Stomach (tissue), 9 donors: ENCODE data around the gene ZSCAN2. TPM values are rescaled to one million over a fixed set of nuclear protein-coding genes. Genes with fewer than 3 reads are reported as not detected.
"Not testable (repeated sequence)": the region's sequence is repeated elsewhere in the genome, so short reads cannot be mapped to it uniquely, and the experiment has no call there.

Experiments
- DNase-seq, 2 donors: peaks; one replicate each; pipeline versions ENCODE4 v3.0.0 to v3.0.0-alpha.2; 2013 to 2019
- H3K27ac ChIP-seq, 5 donors: fragments of 200-600 bp in 4 of 5; sonication (generic) in 4 of 5; one replicate each; pipeline ENCODE4 v1.5.1; 2013 to 2019; ENCODE audit warnings: mild to moderate bottlenecking in 1 of 5, moderate library complexity in 1 of 5
- H3K27me3 ChIP-seq, 3 donors: fragments of 200-600 bp; sonication (generic); one replicate each; pipeline ENCODE4 v1.5.1; 2017 to 2019; ENCODE audit warnings: mixed run types in 1 of 3
- H3K36me3 ChIP-seq, 4 donors: fragments of 200-600 bp; sonication (generic); 1 replicate in 3 of 4; 2 replicates in 1 of 4; pipeline ENCODE4 v1.5.1; 2016 to 2019
- H3K4me1 ChIP-seq, 4 donors: fragments of 200-600 bp; sonication (generic); one replicate each; pipeline ENCODE4 v1.5.1; 2016 to 2019
- H3K4me3 ChIP-seq, 4 donors: fragments of 200-600 bp; sonication (generic) in 3 of 4; one replicate each; pipeline ENCODE4 v1.5.1; 2016 to 2019; ENCODE audit warnings: mild to moderate bottlenecking in 1 of 4
- H3K9me3 ChIP-seq, 4 donors: fragments of 200-600 bp; sonication (generic); one replicate each; pipeline ENCODE4 v1.5.1; 2016 to 2019
- EP300 ChIP-seq: sonication (generic); formaldehyde crosslinking; IDR thresholded peaks from one replicate; pipeline ENCODE4 v1.6.1; 2017; ENCODE audit warnings: antibody characterized with exemption
- POLR2A ChIP-seq, 4 donors: fragments of 450-650 bp; IDR thresholded peaks; one replicate each; pipeline ENCODE4 v1.6.1; 2016; ENCODE audit warnings: antibody characterized with exemption in 4 of 4, control low read depth in 2 of 4, mild to moderate bottlenecking in 1 of 4, moderate library complexity in 1 of 4
- POLR2AphosphoS5 ChIP-seq, 3 donors: sonication (generic); formaldehyde crosslinking; IDR thresholded peaks; one replicate each; pipeline ENCODE4 v1.6.1; 2016; ENCODE audit warnings: antibody characterized with exemption in 3 of 3
- WGBS, 5 donors: extraction: QIAGEN DNeasy Blood & Tissue Kit in 3 of 5; methylation state at CpG; one replicate each; pipeline versions ENCODE4 v1.1.5 to v1.1.7; 2013 to 2018; 5-methylcytosine and 5-hydroxymethylcytosine counted together
- intact Hi-C: fragments of 100-400 bp; cut with DNase I; formaldehyde crosslinking; loops from one replicate; pipeline ENCODE4 v1.15.1; 2023; ENCODE audit warnings: low total_unique reads
- polyA plus RNA-seq, 3 donors: library from polyadenylated mRNA; stranded (reverse); fragments of 200-250 nt; gene quantifications; one replicate each; pipeline ENCODE4 v1.2.3, GENCODE V29; 2013
- total RNA-seq, 5 donors: library from RNA; depleted of rRNA; stranded (reverse); fragments of >200 nt; gene quantifications; one replicate each; pipeline versions ENCODE4 v1.1.0 to v1.2.3, GENCODE V29; 2014 to 2016
- TF ChIP-seq, protein P1 (sequence below), 7 experiments: fragments of 450-650 bp in 4 of 7; fragments of 200-600 bp in 3 of 7; sonication (generic) in 3 of 7; IDR thresholded peaks; one replicate each; pipeline ENCODE4 v1.5.1; 2016 to 2019; ENCODE audit warnings: antibody characterized with exemption in 7 of 7, control low read depth in 2 of 7, mild to moderate bottlenecking in 1 of 7
- donor health status: healthy with polysubstance abuse.
- donor health status: Bipolar disorder and iron deficiency.
- donor health status: healthy.

Gene ZSCAN2
- total and polyA plus RNA-seq, 8 donors, result 1.2 to 28.1 (median 6.6) TPM

DNA sequence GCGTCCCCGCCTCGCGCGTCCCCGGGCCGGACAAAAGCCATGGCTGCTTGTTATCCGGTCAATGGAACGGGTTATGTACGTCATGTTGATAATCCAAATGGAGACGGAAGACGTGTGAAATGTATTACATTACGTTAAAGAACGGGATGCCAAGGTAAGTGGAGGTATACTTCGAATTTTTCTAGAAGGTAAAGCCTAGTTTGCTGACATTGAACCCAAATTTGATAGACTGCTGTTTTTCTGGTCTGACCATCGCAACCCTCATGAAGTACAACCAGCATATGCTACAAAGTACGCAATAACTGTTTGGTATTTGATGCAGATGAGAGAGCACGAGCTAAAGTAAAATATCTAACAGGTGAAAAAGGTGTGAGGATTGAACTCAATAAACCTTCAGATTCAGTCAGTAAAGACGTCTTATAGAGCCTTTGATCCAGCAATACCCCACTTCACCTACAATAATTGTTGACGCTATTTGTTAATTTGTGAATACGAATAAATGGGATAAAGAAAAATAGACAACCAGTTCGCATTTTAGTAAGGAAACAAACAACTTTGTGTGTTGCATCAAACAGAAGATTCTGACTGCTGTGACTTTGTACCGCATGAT, 33.5 kb downstream of the ZSCAN2 start:
- Histone ChIP-seq H3K36me3 (peaks cover 8 to 33% (median 27%) of the 10 kb centered on the region in 4 donors), H3K27ac (peak overlapping the region; percentile 88 to 94 (median 94)), H3K4me3 (peak overlapping the region; percentile 59 to 80 (median 70)), H3K27me3 (no peaks in the 10 kb centered on the region), H3K4me1 (peaks cover 21 to 55% (median 40%) of the 10 kb centered on the region in 4 donors), H3K9me3 (no peaks in the 10 kb centered on the region)
- intact Hi-C loops, result no loop called here
- WGBS, 5 donors, result 19 to 37% (median 22%) methylated on average over 17 to 23 of the region's 23 CpGs
- no peak for DNase-seq
- TF ChIP-seq, protein P1, sequence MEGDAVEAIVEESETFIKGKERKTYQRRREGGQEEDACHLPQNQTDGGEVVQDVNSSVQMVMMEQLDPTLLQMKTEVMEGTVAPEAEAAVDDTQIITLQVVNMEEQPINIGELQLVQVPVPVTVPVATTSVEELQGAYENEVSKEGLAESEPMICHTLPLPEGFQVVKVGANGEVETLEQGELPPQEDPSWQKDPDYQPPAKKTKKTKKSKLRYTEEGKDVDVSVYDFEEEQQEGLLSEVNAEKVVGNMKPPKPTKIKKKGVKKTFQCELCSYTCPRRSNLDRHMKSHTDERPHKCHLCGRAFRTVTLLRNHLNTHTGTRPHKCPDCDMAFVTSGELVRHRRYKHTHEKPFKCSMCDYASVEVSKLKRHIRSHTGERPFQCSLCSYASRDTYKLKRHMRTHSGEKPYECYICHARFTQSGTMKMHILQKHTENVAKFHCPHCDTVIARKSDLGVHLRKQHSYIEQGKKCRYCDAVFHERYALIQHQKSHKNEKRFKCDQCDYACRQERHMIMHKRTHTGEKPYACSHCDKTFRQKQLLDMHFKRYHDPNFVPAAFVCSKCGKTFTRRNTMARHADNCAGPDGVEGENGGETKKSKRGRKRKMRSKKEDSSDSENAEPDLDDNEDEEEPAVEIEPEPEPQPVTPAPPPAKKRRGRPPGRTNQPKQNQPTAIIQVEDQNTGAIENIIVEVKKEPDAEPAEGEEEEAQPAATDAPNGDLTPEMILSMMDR (IDR thresholded peaks at IDR 0.05), result no peak
- no peak for TF ChIP-seq POLR2AphosphoS5 (IDR thresholded peaks at IDR 0.05)
- no peak for TF ChIP-seq POLR2A (IDR thresholded peaks at IDR 0.05)
- no peak for TF ChIP-seq EP300

DNA sequence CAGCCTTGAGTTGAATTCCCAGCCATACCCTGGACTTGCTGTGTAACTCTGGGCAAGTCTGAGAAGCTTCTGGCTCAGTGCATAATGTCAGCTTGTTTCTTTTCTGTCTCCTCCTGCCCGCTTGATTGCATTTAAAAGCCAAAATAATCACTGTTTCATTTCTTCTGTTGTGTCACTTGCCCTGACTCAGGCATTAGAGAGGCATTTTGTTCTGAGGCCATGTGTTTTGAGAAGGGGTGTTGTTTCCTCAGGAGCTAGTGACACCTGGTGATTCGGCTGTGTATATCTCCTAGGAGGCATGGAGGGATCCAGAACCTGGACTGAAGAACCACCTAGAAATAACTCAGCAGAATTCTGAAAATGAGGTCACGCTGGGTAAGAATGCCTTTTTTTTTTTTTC, 37.3 kb downstream of the ZSCAN2 start:
- 57 to 65% (median 64%) methylated on average over 3 of the region's 3 CpGs for WGBS, 5 donors
- no peak overlapping the region for H3K4me3 ChIP-seq
- peaks cover 44 to 71% (median 65%) of the 10 kb centered on the region in 4 donors for H3K36me3 ChIP-seq
- peaks cover 6 to 28% (median 19%) of the 10 kb centered on the region in 4 donors for H3K4me1 ChIP-seq
- H3K9me3 ChIP-seq, result no peaks in the 10 kb centered on the region
- H3K27ac ChIP-seq, result no peak overlapping the region
- no peak for TF ChIP-seq POLR2A (IDR thresholded peaks at IDR 0.05)
- TF ChIP-seq EP300, result no peak
- TF ChIP-seq, protein P1 (IDR thresholded peaks at IDR 0.05), result peak in 1 of 7 experiments; percentile 35
- TF ChIP-seq POLR2AphosphoS5 (IDR thresholded peaks at IDR 0.05), result peak in 1 of 3 donors; percentile 7
- DNase-seq, result peak in 1 of 2 donors; percentile 46
- no peaks in the 10 kb centered on the region for H3K27me3 ChIP-seq
- intact Hi-C loops, result no loop called here

DNA sequence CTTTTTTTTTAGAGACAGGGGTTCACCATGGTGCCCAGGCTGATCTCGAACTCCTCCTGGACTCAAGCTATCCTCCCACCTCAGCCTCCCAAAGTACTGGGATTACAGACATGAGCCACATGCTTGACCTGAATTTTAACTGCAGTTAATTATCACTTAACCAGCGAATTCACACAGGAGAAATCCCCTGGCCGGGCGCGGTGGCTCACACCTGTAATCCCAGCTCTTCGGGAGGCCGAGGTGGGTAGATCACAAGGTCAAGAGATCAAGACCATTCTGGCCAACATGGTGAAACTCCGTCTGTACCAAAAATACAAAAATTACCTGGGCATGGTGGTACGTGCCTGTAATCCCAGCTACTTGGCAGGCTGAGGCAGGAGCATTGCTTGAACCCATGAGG, 41.1 kb downstream of the ZSCAN2 start:
- H3K9me3 ChIP-seq, H3K27me3 ChIP-seq, H3K4me1 ChIP-seq, H3K4me3 ChIP-seq, intact Hi-C loops, H3K27ac ChIP-seq, DNase-seq: not testable (repeated sequence)
- 90 to 95% (median 92%) methylated on average over 9 of the region's 9 CpGs for WGBS, 5 donors
- peaks cover 76 to 100% (median 99%) of the 10 kb centered on the region in 4 donors for H3K36me3 ChIP-seq

DNA sequence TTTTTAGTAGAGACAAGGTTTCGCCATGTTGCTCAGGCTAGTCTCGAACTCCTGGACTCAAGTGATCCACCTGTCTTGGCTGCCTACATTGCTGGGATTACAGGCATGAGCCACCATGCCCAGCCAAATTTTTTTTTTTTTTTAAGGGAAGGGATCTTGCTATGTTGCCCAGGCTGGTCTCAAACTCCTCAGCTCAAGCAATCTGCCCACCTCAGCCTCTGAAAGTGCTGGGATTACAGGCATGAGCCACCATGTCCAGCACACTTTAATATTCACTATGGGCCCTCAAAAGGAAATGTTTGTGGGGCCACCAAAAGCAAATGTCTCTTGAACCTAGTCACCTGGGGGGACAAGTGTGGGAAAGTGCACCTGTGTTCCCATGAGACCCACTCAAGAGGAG, 41.8 kb downstream of the ZSCAN2 start:
- DNase-seq, H3K9me3 ChIP-seq, H3K27ac ChIP-seq, H3K4me1 ChIP-seq, H3K4me3 ChIP-seq, H3K27me3 ChIP-seq, intact Hi-C loops: not testable (repeated sequence)
- peaks cover 81 to 100% (median 100%) of the 10 kb centered on the region in 4 donors for H3K36me3 ChIP-seq
- 48 to 96% (median 60%) methylated on average over 2 of the region's 2 CpGs for WGBS, 5 donors

DNA sequence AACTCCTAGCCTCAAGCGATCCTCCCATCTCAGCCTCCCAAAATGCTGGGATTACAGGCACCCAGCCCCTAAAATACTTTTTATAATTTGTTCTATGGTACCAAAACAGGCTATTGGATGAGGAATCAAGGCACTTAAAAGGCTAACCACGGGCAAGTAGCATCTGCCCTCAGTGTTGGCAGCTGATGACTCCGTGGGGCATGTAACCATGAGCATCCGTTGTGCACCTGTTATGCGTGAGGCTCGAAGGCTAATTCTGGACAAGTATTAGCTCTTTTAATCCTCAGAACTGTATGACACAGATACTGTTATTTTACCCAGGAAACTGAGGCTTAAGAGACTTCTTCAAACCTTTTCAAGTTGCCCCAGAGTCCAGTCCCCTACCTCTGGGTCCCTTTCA, 43.0 kb downstream of the ZSCAN2 start:
- no peak for TF ChIP-seq POLR2AphosphoS5 (IDR thresholded peaks at IDR 0.05)
- no peak for TF ChIP-seq EP300
- no peak for TF ChIP-seq POLR2A (IDR thresholded peaks at IDR 0.05)
- TF ChIP-seq, protein P1 (IDR thresholded peaks at IDR 0.05), result no peak
- H3K27me3 ChIP-seq, result no peaks in the 10 kb centered on the region
- peaks cover 0 to 3% (median 1%) of the 10 kb centered on the region in 4 donors for H3K4me1 ChIP-seq
- no peaks in the 10 kb centered on the region for H3K9me3 ChIP-seq
- intact Hi-C loops, result no loop called here
- peaks cover 90 to 100% (median 100%) of the 10 kb centered on the region in 4 donors for H3K36me3 ChIP-seq
- no peak for DNase-seq
- H3K27ac ChIP-seq, result no peak overlapping the region
- no peak overlapping the region for H3K4me3 ChIP-seq
- 91 to 96% (median 93%) methylated on average over 6 of the region's 6 CpGs for WGBS, 5 donors
